HT-29 (cell line): ENCODE results near the gene B3GNT4. TPM values are rescaled to one million over a fixed set of nuclear protein-coding genes. Genes with fewer than 3 reads are reported as not detected.
"Not testable (repeated sequence)": the region's sequence is repeated elsewhere in the genome, so short reads cannot be mapped to it uniquely, and the experiment has no call there.

Experiments
- DNase-seq: peaks from one replicate; pipeline ENCODE4 v3.0.0-alpha.2; 2015; ENCODE audit warnings: low spot score
- small RNA-seq: library from RNA; depleted of rRNA; stranded (forward); fragments of <200 nt; gene quantifications from one replicate; pipeline ENCODE3, GENCODE V24; 2014
- total RNA-seq: library from RNA; depleted of rRNA; stranded (reverse); fragments of >200 nt; shearing (Covaris generic); gene quantifications from 2 replicates; pipeline ENCODE4 v1.2.3, GENCODE V29; 2014; rRNA removed

B3GNT4 gene
- total RNA-seq, 1 experiment from 2014 or later: 1.4 TPM

GRCh38 chr12:122215771-122216170 is 12.3 kb downstream of the B3GNT4 start:
- no peak for DNase-seq

GRCh38 chr12:122216445-122216844 is 12.9 kb downstream of the B3GNT4 start:
- DNase-seq: no peak

- peak; percentile 99 for DNase-seq
These were observed 22.3 kb downstream of the B3GNT4 start, which contains the start of gene DIABLO for GRCh38 chr12:122225683-122226365. Gene DIABLO, minus strand, starts transcription at chr12:122226052. Its CDS starts 38 bp downstream, at chr12:122226014.

- no peak for DNase-seq
These were observed 23.0 kb downstream of the B3GNT4 start for GRCh38 chr12:122226366-122227125.

- DNase-seq: no peak
These were observed 23.8 kb downstream of the B3GNT4 start for GRCh38 chr12:122227341-122227740.

GRCh38 chr12:122228092-122228491 is 24.6 kb downstream of the B3GNT4 start:
- DNase-seq: no peak

GRCh38 chr12:122230798-122231197 is 27.3 kb downstream of the B3GNT4 start:
- DNase-seq: no peak

GRCh38 chr12:122232691-122233090 is 29.2 kb downstream of the B3GNT4 start:
- no peak for DNase-seq

GRCh38 chr12:122235741-122236140 is 32.2 kb downstream of the B3GNT4 start:
- DNase-seq: no peak

GRCh38 chr12:122238861-122239260 is 35.4 kb downstream of the B3GNT4 start:
- no peak for DNase-seq

- DNase-seq: no peak
These were observed 40.5 kb downstream of the B3GNT4 start for GRCh38 chr12:122243965-122244364.

GRCh38 chr12:122244565-122245371 is 41.3 kb downstream of the B3GNT4 start:
- DNase-seq: no peak

GRCh38 chr12:122245553-122245952 is 42.0 kb downstream of the B3GNT4 start:
- DNase-seq: no peak

- DNase-seq: no peak
These were observed 46.5 kb downstream of the B3GNT4 start for GRCh38 chr12:122250047-122250446.

GRCh38 chr12:122250536-122250935 is 47.0 kb downstream of the B3GNT4 start:
- no peak for DNase-seq

- not testable (repeated sequence) for DNase-seq
These were observed 55.0 kb downstream of the B3GNT4 start for GRCh38 chr12:122258462-122258861.

Small RNA genes lying within 50 kb of the gene (small RNA-seq; reads per million reads assigned to genes)
- gene DIABLO: 0.36 reads per million

Other genes with a start within 250 kb of the B3GNT4 start
- 8.3 and 11.0 TPM in 2 replicates for gene BCL7A, start 181.8 kb upstream of the B3GNT4 start, total RNA-seq
- 22.8 and 31.3 TPM in 2 replicates for gene MLXIP, start 125.0 kb upstream of the B3GNT4 start, total RNA-seq
- not detected in 2 replicates for gene IL31, start 29.5 kb upstream of the B3GNT4 start, total RNA-seq
- not detected in 2 replicates for gene LRRC43, start 20.6 kb upstream of the B3GNT4 start, total RNA-seq
- gene DIABLO, start 22.3 kb downstream of the B3GNT4 start, total RNA-seq: 47.0 TPM in 2 replicates
- 13.6 and 18.4 TPM in 2 replicates for gene VPS33A, start 62.8 kb downstream of the B3GNT4 start, total RNA-seq
- 23.3 and 26.6 TPM in 2 replicates for gene CLIP1, start 219.0 kb downstream of the B3GNT4 start, total RNA-seq